GM11168 (cell line): ENCODE results near the gene SGCE.

Experiments
- in situ Hi-C: fragments of 300-500 bp; cut with MboI; formaldehyde crosslinking; loops from one replicate; pipeline ENCODE4 v1.12.0; 2022; ENCODE audit warnings: low sequenced_read_pairs; ENCODE audit not compliant: unreplicated experiment

SGCE gene

GRCh38 chr7:94632338-94633013 is 23.5 kb downstream of the SGCE start:
- in situ Hi-C loops, result no loop called here

GRCh38 chr7:94630855-94631254 is 25.1 kb downstream of the SGCE start:
- in situ Hi-C loops, result no loop called here

- in situ Hi-C loops, result no loop called here
Measured at GRCh38 chr7:94623820-94624219, 32.1 kb downstream of the SGCE start.

- in situ Hi-C loops, result no loop called here
Measured at GRCh38 chr7:94621120-94621519, 34.8 kb downstream of the SGCE start.

GRCh38 chr7:94620703-94621118 is 35.2 kb downstream of the SGCE start:
- in situ Hi-C loops, result no loop called here

- in situ Hi-C loops, result no loop called here
Measured at GRCh38 chr7:94618126-94618525, 37.8 kb downstream of the SGCE start.

- in situ Hi-C loops, result no loop called here
Measured at GRCh38 chr7:94616855-94617254, 39.1 kb downstream of the SGCE start.

GRCh38 chr7:94615666-94616065 is 40.3 kb downstream of the SGCE start:
- in situ Hi-C loops, result no loop called here

GRCh38 chr7:94612661-94613060 is 43.3 kb downstream of the SGCE start:
- in situ Hi-C loops, result no loop called here

GRCh38 chr7:94612253-94612652 is 43.7 kb downstream of the SGCE start:
- in situ Hi-C loops, result no loop called here

GRCh38 chr7:94609561-94609960 is 46.4 kb downstream of the SGCE start:
- in situ Hi-C loops, result no loop called here

- in situ Hi-C loops, result no loop called here
Measured at GRCh38 chr7:94605031-94605430, 50.9 kb downstream of the SGCE start.

GRCh38 chr7:94602181-94602580 is 53.8 kb downstream of the SGCE start:
- in situ Hi-C loops, result no loop called here

GRCh38 chr7:94600267-94600666 is 55.7 kb downstream of the SGCE start:
- in situ Hi-C loops, result no loop called here

GRCh38 chr7:94595717-94596116 is 60.2 kb downstream of the SGCE start:
- in situ Hi-C loops, result no loop called here

GRCh38 chr7:94594882-94595281 is 61.1 kb downstream of the SGCE start:
- in situ Hi-C loops, result no loop called here

- in situ Hi-C loops, result no loop called here
Measured at GRCh38 chr7:94591176-94591575, 64.8 kb downstream of the SGCE start.

GRCh38 chr7:94590526-94591162 is 65.3 kb downstream of the SGCE start:
- in situ Hi-C loops, result no loop called here

- in situ Hi-C loops, result no loop called here
Measured at GRCh38 chr7:94588075-94588474, 67.9 kb downstream of the SGCE start.

GRCh38 chr7:94584113-94584512 is 71.8 kb downstream of the SGCE start:
- in situ Hi-C loops, result no loop called here

GRCh38 chr7:94580601-94581000 is 75.3 kb downstream of the SGCE start:
- in situ Hi-C loops, result no loop called here

- in situ Hi-C loops, result no loop called here
Measured at GRCh38 chr7:94579470-94579869, 76.5 kb downstream of the SGCE start.
